Skeletal muscle satellite cell (primary cell): ENCODE results near the gene VWA3A.
"Not testable (repeated sequence)": the region's sequence is repeated elsewhere in the genome, so short reads cannot be mapped to it uniquely, and the experiment has no call there.

Experiments used
- H3K27me3 ChIP-seq: 2 replicates; pipeline ENCODE4 v1.7.0; 2013; ENCODE audit warnings: low read length; ENCODE audit not compliant: control insufficient read depth, insufficient read depth
- H3K36me3 ChIP-seq: 2 replicates; pipeline ENCODE4 v1.7.0; 2013; ENCODE audit warnings: mild to moderate bottlenecking, control low read depth, low read length; ENCODE audit not compliant: insufficient read depth
- H3K4me1 ChIP-seq: 2 replicates; pipeline ENCODE4 v1.7.0; 2013; ENCODE audit warnings: low read length; ENCODE audit not compliant: control insufficient read depth, insufficient read depth
- H3K4me2 ChIP-seq: 2 replicates; pipeline ENCODE4 v1.7.0; 2013; ENCODE audit warnings: mild to moderate bottlenecking, low read length
- H3K4me3 ChIP-seq: 2 replicates; pipeline ENCODE4 v1.7.0; 2013; ENCODE audit warnings: low read length
- H3K9ac ChIP-seq: 2 replicates; pipeline ENCODE4 v1.7.0; 2013; ENCODE audit warnings: mild to moderate bottlenecking, low read depth, low read length, moderate library complexity
- H3K9me3 ChIP-seq: replicated peaks from 2 replicates; pipeline ENCODE4 v1.7.0; 2013; ENCODE audit warnings: mild to moderate bottlenecking, control low read depth, low read length

Gene VWA3A

DNA sequence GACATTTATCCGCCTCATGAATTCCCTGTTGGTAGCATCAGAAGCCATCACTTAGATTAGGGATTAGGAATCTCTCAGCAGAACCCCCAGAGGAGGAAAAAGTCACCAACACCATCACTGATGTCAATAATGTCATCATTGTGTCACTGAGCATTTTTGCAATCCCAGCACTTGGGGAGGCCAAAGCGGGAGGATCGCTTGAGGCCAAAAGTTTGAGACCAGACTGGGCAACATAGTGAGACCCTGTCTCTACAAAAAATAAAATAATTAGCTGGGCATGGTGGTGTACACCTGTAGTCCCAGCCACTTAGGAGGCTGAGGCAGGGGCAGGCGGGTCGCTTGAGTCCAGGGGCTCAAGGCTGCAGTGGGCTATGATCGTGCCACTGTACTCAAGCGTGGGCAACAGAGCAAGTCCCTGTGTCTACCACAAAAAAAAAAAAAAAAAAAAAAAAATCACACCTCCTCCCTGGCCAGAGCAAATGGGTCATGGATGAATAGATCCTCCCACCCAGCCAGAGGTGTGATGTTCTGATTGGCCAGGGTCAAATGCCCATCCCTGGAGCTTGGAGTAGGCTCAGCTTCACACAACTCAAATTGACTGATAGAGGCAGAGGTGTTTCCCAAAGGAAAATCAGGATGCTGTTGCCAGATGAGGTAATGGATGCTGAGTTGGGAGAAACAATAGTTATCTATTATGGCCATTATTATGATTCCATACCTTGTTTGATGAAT, 31.6 kb downstream of the VWA3A start:
- Histone ChIP-seq H3K9me3 (no peaks in the 10 kb centered on the region), H3K4me3 (no peak overlapping the region), H3K4me2 (no peak overlapping the region), H3K4me1 (no peaks in the 10 kb centered on the region), H3K9ac (no peak overlapping the region), H3K27me3 (peaks cover 14% of the 10 kb centered on the region), H3K36me3 (no peaks in the 10 kb centered on the region)

DNA sequence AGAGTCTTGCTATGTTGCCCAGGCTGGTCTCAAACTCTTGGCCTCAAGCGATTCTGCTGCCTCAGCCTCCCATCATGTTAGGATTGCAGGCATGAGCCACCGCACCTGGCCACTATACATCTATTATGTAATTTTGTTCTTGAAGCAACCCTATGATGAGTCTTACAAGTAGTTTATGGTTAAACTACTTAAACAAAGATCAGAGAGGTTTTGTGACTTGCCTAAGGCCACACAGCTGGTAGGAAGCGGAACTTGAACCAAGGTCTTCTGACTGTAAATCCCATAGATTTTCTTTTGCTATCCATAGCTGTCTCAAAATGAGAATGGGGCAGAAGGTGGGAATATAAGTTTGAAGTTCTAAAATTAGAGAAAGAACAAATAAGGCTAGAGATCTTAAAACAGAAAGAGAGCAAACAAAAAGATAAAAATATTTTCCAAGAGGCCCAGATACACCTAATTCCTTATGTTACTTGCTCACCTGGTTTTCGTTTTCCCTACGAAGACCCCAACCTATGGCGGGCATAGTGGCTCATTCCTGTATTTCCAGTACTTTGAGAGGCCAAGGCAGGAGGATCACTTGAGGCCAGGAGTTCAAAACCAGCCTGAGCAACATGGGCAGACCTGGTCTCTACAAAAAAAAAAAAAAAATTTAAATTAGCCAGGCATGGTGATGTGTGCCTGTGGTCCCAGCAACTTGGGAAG, 32.4 kb downstream of the VWA3A start:
- no peak overlapping the region for H3K4me3 ChIP-seq

DNA sequence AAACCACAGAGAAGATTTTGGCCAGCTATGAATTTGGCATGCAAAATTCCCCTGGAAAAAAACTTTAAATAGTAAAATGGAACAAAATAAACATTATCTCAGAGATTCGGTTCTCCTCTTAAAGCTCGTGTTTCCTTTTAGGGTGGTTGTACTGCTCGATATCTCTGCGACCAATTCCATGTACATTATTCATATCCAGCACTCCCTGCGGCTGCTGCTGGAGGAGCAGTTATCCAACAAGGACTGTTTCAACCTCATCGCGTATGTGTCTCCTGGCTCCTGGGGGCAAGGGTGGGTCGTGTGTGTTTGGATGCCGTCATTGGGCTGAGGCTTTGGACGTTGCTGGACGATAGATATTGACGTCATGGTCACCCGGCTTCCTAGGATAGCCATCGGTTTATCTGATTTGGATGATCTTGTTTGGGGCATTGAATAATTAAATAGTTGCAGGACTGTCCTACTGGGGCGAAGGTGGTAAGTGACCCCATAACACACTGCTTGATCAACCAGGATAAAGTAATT, 33.8 kb downstream of the VWA3A start:
- Histone ChIP-seq H3K9ac (no peak overlapping the region), H3K27me3 (peaks cover 14% of the 10 kb centered on the region), H3K9me3 (no peaks in the 10 kb centered on the region), H3K4me2 (no peak overlapping the region), H3K4me3 (no peak overlapping the region), H3K4me1 (no peaks in the 10 kb centered on the region), H3K36me3 (no peaks in the 10 kb centered on the region)

More for the DNA sequence above, 32.4 kb downstream of the VWA3A start:
- Histone ChIP-seq H3K9me3 (no peaks in the 10 kb centered on the region), H3K27me3 (peaks cover 14% of the 10 kb centered on the region), H3K36me3 (no peaks in the 10 kb centered on the region), H3K4me1 (no peaks in the 10 kb centered on the region), H3K4me2 (no peak overlapping the region), H3K9ac (no peak overlapping the region)

DNA sequence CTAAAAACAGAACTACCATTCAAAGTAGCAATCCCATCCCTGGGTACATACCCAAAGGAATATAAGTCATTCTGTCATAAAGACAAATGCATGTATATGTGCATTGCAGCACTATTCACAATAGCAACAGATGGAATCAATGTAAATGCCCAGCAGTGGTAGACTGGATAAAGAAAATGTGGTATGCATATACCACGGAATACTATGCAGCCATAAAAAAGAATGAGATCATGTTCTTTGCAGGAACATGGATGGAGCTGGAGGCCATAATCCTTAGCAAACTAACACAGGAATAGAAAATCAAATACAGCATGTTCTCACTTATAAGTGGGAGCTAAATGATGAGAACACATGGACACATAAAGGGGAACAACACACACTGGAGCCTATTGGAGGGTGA, 36.2 kb downstream of the VWA3A start:
- H3K4me2 ChIP-seq, H3K9ac ChIP-seq, H3K9me3 ChIP-seq, H3K27me3 ChIP-seq, H3K4me3 ChIP-seq, H3K4me1 ChIP-seq, H3K36me3 ChIP-seq: not testable (repeated sequence)

DNA sequence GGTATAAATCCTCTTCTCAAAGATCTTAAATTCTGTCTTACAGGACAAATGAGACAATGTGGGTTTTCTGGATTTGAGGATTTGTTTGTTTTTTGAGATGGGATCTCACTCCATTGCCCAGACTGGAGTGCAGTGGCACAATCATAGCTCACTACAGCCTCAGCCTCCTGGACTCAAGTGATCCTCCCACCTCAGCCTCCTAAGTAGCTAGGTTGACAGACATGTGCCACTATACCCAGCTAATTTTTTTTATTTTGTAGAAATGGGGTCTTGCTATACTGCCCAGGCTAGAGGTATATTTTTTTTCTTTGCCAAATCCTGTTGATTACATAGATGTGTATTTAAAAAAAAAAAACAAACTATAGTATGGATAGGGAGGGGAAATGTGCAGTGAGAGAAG, 38.2 kb downstream of the VWA3A start:
- Histone ChIP-seq H3K9ac (no peak overlapping the region), H3K4me2 (no peak overlapping the region), H3K4me1 (no peaks in the 10 kb centered on the region), H3K27me3 (peaks cover 13% of the 10 kb centered on the region), H3K4me3 (no peak overlapping the region), H3K9me3 (no peaks in the 10 kb centered on the region), H3K36me3 (no peaks in the 10 kb centered on the region)

DNA sequence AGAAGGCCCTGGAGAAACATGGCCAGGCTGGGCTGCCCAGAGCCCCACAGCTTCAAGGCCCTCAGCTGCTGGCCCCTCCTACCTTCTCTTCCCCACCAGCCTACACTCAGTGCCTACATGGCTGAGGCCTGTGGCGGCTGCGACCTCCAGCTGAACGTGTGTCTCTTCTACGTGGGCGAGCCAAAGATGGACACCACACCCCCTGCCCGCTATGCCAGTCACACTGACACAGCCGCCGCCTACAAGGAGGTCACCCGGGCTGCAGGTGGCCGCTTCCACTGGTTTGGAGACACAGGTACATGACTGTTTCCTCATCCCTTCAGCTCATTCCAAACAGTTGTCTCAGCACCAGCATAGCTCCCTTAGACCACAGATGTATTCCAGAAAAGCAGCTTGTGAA, 40.5 kb downstream of the VWA3A start:
- Histone ChIP-seq H3K27me3 (peaks cover 24% of the 10 kb centered on the region), H3K9ac (no peak overlapping the region)

DNA sequence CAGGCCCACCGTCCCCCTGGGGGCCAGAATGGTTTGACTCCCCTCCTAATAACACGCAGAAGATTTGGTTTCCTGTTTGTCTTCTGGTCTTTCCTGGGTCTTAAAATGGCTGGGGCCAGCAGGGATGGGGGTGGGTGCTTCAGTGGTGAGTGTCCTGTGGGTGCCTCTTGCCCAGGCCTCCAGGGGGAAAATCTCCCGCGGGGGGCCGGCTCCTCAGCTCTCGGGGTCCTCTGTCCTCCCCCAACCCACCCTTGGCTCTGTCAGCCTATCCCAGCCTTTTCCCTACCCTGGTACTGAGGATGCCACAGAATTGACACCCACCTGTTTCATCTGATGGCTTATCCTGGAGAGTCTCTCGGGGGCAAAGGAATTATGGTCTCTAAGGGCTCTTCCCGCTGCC, 46.1 kb downstream of the VWA3A start:
- Histone ChIP-seq H3K36me3 (no peaks in the 10 kb centered on the region), H3K27me3 (peaks cover 47% of the 10 kb centered on the region), H3K9ac (no peak overlapping the region), H3K4me2 (no peak overlapping the region), H3K4me3 (no peak overlapping the region), H3K4me1 (no peaks in the 10 kb centered on the region), H3K9me3 (no peaks in the 10 kb centered on the region)

More for the DNA sequence above, 40.5 kb downstream of the VWA3A start:
- no peak overlapping the region for H3K4me2 ChIP-seq
- H3K4me3 ChIP-seq, result no peak overlapping the region
- H3K9me3 ChIP-seq, result no peaks in the 10 kb centered on the region
- H3K36me3 ChIP-seq, result no peaks in the 10 kb centered on the region
- no peaks in the 10 kb centered on the region for H3K4me1 ChIP-seq

DNA sequence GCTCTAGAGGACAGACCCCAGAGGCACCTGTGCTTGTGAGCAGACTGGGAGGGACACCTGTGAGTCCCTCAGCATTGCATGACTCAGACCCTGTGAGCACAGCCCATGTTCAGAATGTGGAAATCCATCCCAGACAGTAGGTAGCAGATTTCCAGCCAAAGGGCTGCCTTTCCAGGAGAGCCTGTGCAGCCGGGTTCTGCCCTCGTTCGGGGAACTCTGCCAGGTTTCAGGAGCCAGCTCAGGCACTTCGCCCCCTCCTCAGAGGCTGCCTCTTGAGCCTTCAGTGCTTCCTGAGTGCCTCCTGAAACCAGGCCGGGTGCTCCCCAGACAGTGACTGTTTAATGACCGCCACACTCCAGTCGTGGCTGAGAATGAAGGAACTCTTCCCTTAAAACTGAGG, 46.7 kb downstream of the VWA3A start:
- H3K9ac ChIP-seq, result no peak overlapping the region
- no peaks in the 10 kb centered on the region for H3K9me3 ChIP-seq
- no peak overlapping the region for H3K4me3 ChIP-seq
- H3K4me1 ChIP-seq, result no peaks in the 10 kb centered on the region
- H3K27me3 ChIP-seq, result peaks cover 49% of the 10 kb centered on the region
- H3K36me3 ChIP-seq, result no peaks in the 10 kb centered on the region
- no peak overlapping the region for H3K4me2 ChIP-seq

DNA sequence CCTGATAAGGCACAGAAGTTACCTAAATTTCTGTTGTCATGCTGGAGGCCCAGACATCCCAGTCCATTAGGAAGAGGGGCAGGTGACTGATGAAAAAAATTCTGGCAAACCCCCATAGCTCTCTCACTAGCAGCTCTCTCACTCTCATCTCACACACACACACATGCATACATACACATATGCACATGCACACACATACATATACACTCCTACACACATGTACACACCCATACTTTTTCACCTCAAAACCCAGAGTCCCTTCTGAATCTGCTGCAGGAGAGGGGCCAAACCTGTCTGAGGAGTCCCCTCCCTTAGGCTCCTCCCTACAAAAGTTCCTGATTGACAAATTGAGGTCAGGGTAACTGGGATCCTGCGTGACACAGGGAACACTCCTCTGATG, 47.4 kb downstream of the VWA3A start:
- peaks cover 55% of the 10 kb centered on the region for H3K27me3 ChIP-seq
- no peaks in the 10 kb centered on the region for H3K9me3 ChIP-seq
- H3K4me1 ChIP-seq, result no peaks in the 10 kb centered on the region
- no peak overlapping the region for H3K4me2 ChIP-seq
- no peaks in the 10 kb centered on the region for H3K36me3 ChIP-seq
- no peak overlapping the region for H3K9ac ChIP-seq
- H3K4me3 ChIP-seq, result no peak overlapping the region

DNA sequence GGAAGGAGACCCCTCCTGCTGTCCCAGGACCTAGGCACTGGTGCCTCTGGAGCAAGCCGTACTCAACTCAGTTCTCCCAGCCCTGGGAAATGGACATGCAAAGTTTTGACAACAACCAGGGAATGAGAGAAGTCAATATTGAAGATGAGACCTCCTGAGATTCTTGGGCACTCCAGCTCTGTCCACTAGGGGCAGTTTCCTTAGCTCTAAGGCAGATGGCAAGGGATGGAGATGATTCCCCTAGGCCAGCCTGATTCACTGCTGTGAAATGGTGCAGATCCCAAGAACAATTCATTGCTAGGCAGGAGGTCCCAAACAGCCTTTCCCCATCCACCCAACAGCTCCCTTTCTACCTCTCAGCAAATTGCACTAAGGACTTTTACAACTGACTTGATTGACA, 49.4 kb downstream of the VWA3A start:
- no peak overlapping the region for H3K4me2 ChIP-seq
- H3K27me3 ChIP-seq, result peaks cover 48% of the 10 kb centered on the region
- no peaks in the 10 kb centered on the region for H3K4me1 ChIP-seq
- H3K9ac ChIP-seq, result no peak overlapping the region
- H3K36me3 ChIP-seq, result no peaks in the 10 kb centered on the region
- H3K9me3 ChIP-seq, result no peaks in the 10 kb centered on the region
- H3K4me3 ChIP-seq, result no peak overlapping the region

DNA sequence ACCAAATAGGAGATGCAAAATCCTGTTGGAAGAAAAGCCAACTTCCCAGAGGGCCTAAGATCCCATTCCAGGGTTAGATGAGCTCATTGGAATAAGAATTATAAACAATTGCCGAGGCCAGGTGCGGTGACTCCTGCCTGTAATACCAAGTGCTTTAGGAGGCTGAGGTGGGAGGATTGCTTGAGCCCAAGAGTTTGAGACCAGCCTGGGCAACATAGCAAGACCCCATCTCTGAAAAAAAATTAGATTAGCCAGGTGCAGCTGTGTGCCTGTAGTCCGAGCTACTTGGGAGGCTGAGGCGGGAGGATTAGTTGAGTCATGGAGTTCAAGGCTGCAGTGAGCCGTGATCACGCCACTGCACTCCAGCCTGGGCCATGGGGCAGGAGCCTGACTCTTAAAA, 52.2 kb downstream of the VWA3A start:
- no peak overlapping the region for H3K4me3 ChIP-seq
- H3K27me3 ChIP-seq, result peaks cover 49% of the 10 kb centered on the region
- H3K36me3 ChIP-seq, result no peaks in the 10 kb centered on the region
- H3K9ac ChIP-seq, result no peak overlapping the region
- H3K9me3 ChIP-seq, result no peaks in the 10 kb centered on the region
- H3K4me2 ChIP-seq, result no peak overlapping the region
- H3K4me1 ChIP-seq, result no peaks in the 10 kb centered on the region

DNA sequence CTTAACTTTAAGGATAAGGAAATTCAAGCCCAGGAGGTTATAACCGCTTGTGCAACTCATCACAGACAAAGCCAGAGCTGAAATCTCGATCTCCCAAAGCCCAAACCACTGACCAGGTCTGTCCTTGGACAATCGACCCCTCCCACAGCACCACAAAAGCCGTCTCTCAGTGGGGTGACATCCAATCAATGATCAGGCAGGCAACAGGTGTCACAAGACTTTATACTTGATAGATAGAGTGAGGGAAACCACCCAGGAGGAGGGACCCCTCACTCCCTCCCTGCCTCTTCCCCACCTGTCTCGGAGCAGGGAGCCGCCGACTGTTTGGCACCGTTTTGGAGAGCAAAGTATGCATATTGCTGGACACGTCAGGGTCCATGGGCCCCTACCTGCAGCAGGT, 55.5 kb downstream of the VWA3A start:
- H3K9me3 ChIP-seq, result no peaks in the 10 kb centered on the region
- no peak overlapping the region for H3K4me2 ChIP-seq
- peaks cover 60% of the 10 kb centered on the region for H3K27me3 ChIP-seq
- no peak overlapping the region for H3K4me3 ChIP-seq
- H3K9ac ChIP-seq, result no peak overlapping the region
- no peaks in the 10 kb centered on the region for H3K4me1 ChIP-seq
- no peaks in the 10 kb centered on the region for H3K36me3 ChIP-seq
